ENCODE measurements around the gene FAM193B. TPM values are rescaled to one million over a fixed set of nuclear protein-coding genes. Genes with fewer than 3 reads are reported as not detected.

FAM193B gene
- total RNA-seq, 1 donor from 2014 or later, result 165 TPM

DNA sequence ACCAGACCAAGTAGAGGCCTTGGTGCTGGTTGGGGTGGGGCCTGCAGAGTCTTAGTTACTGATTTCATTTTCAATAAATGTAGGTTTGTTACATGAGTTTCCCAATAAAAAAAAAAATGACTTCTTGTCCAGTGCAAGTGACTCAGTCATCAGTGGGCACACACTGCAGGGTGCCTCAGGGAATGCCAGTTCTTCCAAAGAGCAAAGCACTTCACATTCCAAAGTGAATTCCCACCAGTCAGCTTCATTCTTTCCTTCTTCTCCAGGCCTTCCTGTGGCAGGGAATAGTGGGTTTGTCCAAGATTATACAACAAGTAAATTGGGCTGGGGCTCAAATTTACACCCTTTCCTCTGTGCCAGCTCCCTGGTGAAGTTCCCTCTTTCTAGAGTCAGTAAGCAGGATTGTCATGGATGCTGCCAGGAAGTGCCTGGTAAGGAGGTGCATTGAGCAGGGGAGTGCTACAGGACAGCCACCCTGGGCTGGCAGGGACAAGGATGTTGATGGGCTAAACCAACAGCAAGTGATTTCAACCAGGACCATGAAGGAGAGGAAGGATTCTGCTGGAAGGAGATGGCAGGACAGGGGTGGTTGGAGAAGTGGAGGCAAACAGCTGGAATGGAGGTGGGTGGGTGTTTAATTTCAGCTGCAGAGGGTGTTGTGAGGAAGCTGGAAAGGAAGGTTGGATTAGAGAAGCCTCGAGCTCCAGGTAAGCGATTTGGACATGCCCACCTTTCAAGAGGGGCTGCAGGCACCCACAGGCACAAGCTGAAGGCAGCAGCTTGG lies 41.8 kb upstream of the FAM193B start:
- peaks cover 12% of the 10 kb centered on the region for H3K36me3 Mint-ChIP-seq (ENCODE audit: insufficient read depth)
- H3K27ac Mint-ChIP-seq, result no peak overlapping the region
- no peak overlapping the region for H3K4me3 Mint-ChIP-seq (ENCODE audit: low read depth)
- no peak for TF ChIP-seq CTCF (IDR thresholded peaks at IDR 0.05; ENCODE audit: unreplicated experiment)
- no peaks in the 10 kb centered on the region for H3K9me3 Mint-ChIP-seq (ENCODE audit: low read depth)
- no peak for DNase-seq (ENCODE audit: low spot score, unreplicated experiment)
- no peaks in the 10 kb centered on the region for H3K27me3 Mint-ChIP-seq
- peaks cover 17% of the 10 kb centered on the region for H3K4me1 Mint-ChIP-seq (ENCODE audit: low read depth)

GRCh38 chr5:177595026-177595585 lies 40.7 kb upstream of the FAM193B start:
- Mint-ChIP-seq H3K36me3 (ENCODE audit: insufficient read depth) (peaks cover 12% of the 10 kb centered on the region), H3K4me1 (ENCODE audit: low read depth) (peaks cover 16% of the 10 kb centered on the region), H3K27ac (no peak overlapping the region), H3K4me3 (ENCODE audit: low read depth) (no peak overlapping the region), H3K27me3 (peaks cover 3% of the 10 kb centered on the region), H3K9me3 (ENCODE audit: low read depth) (no peaks in the 10 kb centered on the region)
- no peak for DNase-seq (ENCODE audit: low spot score, unreplicated experiment)
- no peak for TF ChIP-seq CTCF (IDR thresholded peaks at IDR 0.05; ENCODE audit: unreplicated experiment)

DNA sequence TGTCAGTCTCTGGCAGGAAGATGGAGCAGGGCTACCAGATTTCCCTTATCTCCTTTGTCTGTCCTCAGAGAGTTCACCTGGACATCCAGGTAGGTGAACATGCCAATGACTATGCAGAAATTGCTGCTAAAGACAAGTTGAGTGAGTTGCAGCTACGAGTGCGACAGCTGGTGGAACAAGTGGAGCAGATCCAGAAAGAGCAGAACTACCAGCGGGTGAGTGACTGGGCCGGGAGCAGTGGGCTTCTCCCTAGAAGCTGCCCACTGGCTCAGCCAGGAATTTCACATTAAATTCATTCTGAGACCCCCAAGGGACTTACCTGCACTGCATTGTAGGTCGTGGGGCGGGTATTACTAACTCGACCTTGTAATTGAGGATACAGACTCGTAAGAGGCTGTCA lies 39.7 kb upstream of the FAM193B start:
- no peak for TF ChIP-seq CTCF (IDR thresholded peaks at IDR 0.05; ENCODE audit: unreplicated experiment)
- H3K4me1 Mint-ChIP-seq (ENCODE audit: low read depth), result peaks cover 24% of the 10 kb centered on the region
- H3K4me3 Mint-ChIP-seq (ENCODE audit: low read depth), result no peak overlapping the region
- no peak overlapping the region for H3K27ac Mint-ChIP-seq
- peaks cover 3% of the 10 kb centered on the region for H3K27me3 Mint-ChIP-seq
- H3K36me3 Mint-ChIP-seq (ENCODE audit: insufficient read depth), result peaks cover 12% of the 10 kb centered on the region
- no peaks in the 10 kb centered on the region for H3K9me3 Mint-ChIP-seq (ENCODE audit: low read depth)
- DNase-seq (ENCODE audit: low spot score, unreplicated experiment), result no peak

DNA sequence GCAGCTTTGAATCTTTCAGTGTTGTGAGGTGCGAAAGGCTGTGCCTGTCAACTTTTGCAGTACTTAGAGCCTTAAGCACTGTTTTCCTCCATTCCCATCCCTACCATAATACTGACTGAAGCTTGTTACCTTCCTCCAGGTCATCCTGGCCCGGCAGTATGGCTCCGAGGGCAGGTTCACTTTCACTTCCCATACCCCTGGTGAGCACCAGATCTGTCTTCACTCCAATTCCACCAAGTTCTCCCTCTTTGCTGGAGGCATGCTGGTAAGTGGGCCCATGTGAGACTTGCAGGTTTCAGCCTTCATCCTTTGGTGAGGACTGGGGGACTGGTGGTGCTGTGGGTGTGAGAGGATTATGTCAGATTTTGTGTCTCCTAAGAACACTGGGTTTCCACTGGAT lies 39.1 kb upstream of the FAM193B start:
- peaks cover 12% of the 10 kb centered on the region for H3K36me3 Mint-ChIP-seq (ENCODE audit: insufficient read depth)
- H3K9me3 Mint-ChIP-seq (ENCODE audit: low read depth), result no peaks in the 10 kb centered on the region
- no peak for TF ChIP-seq CTCF (IDR thresholded peaks at IDR 0.05; ENCODE audit: unreplicated experiment)
- peaks cover 3% of the 10 kb centered on the region for H3K27me3 Mint-ChIP-seq
- peaks cover 26% of the 10 kb centered on the region for H3K4me1 Mint-ChIP-seq (ENCODE audit: low read depth)
- peak overlapping the region; percentile 10 for H3K27ac Mint-ChIP-seq
- DNase-seq (ENCODE audit: low spot score, unreplicated experiment), result no peak
- peak overlapping the region; percentile 96 for H3K4me3 Mint-ChIP-seq (ENCODE audit: low read depth)

DNA sequence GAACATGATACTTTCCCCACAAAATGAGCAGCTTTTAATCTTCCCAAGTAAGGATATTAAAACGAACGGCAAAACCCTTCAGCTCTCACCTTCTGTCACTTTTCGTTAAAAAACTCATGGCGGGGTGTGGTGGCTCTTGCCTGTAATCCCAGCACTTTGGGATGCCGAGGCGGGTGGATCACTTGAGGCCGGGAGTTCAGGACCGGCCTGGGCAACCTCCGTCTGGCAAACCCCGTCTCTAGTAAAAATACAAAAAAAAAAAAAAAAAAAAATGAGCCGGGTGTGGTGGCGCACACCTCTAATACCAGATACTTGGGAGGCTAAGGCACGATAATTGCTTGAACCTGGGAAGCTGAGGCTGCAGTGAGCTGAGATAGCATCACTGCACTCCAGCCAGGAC lies 38.5 kb upstream of the FAM193B start:
- TF ChIP-seq CTCF (IDR thresholded peaks at IDR 0.05; ENCODE audit: unreplicated experiment), result no peak
- H3K27ac Mint-ChIP-seq, result peak overlapping the region; percentile 81
- peak overlapping the region; percentile 96 for H3K4me3 Mint-ChIP-seq (ENCODE audit: low read depth)
- DNase-seq (ENCODE audit: low spot score, unreplicated experiment), result no peak
- H3K36me3 Mint-ChIP-seq (ENCODE audit: insufficient read depth), result peaks cover 12% of the 10 kb centered on the region
- peaks cover 30% of the 10 kb centered on the region for H3K4me1 Mint-ChIP-seq (ENCODE audit: low read depth)
- H3K27me3 Mint-ChIP-seq, result peaks cover 3% of the 10 kb centered on the region
- H3K9me3 Mint-ChIP-seq (ENCODE audit: low read depth), result no peaks in the 10 kb centered on the region
